HCT116 (cell line): ENCODE measurements around the gene GAD2. TPM values are rescaled to one million over a fixed set of nuclear protein-coding genes. Genes with fewer than 3 reads are reported as not detected.

ENCODE experiments used
- ATAC-seq: fragments of 200-7000 bp; cut with Tn5 transposase; 2 replicates; pipeline ENCODE4 v1.9.1; 2020; ENCODE audit warnings: mild to moderate bottlenecking, moderate library complexity
- BruUV-seq: library from RNA; stranded (reverse); fragments of 400-500 nt; replicated peaks from 2 replicates; lab custom pipeline; 2021; lab: Mats Ljungman, UMichigan
- CTCF ChIA-PET: fragments of 300-600 bp; sonication (Branson Sonifier 250); formaldehyde crosslinking; loops from one replicate; lab custom pipeline; 2021; ENCODE audit warnings: antibody characterized with exemption; lab: Charles Lee
- POLR2A ChIA-PET: fragments of 300-600, 350-600 bp; sonication (Branson Sonifier 250); formaldehyde crosslinking; loops from one replicate; lab custom pipeline; 2021; ENCODE audit warnings: antibody characterized with exemption; lab: Charles Lee
- RAD21 ChIA-PET, 2 experiments: fragments of 300-600 bp; sonication (Branson Sonifier 250); formaldehyde crosslinking; loops; one replicate each; lab custom pipeline; 2023; ENCODE audit warnings: low total read pairs in 2 of 2; ENCODE audit not compliant: uncharacterized antibody in 2 of 2, unreplicated experiment in 2 of 2, low non-redundant PET in 1 of 2; lab: Charles Lee
- DNase-seq: peaks from one replicate; pipeline ENCODE4 v3.0.0-alpha.2; 2010; ENCODE audit warnings: low read depth, low spot score
- H2AFZ ChIP-seq: fragments of 200-600 bp; shearing (Covaris generic), sonication (generic); 2 replicates; pipeline ENCODE4 v1.6.1; 2017; ENCODE audit warnings: low read depth, mixed run types, mixed read lengths, antibody characterized with exemption, low read length; ENCODE audit not compliant: poor library complexity, severe bottlenecking
- H3K27ac ChIP-seq: 2 replicates; pipeline ENCODE4 v1.5.1; 2012; ENCODE audit warnings: low read depth, low read length
- H3K27me3 ChIP-seq: fragments of 200-600 bp; sonication (generic); 2 replicates; pipeline ENCODE4 v1.6.1; 2016; ENCODE audit warnings: mixed run types, low read length, mixed read lengths; ENCODE audit not compliant: insufficient read depth
- H3K36me3 ChIP-seq, 2 experiments: fragments of 200-500 bp in 1 of 2; fragments of 200-600 bp in 1 of 2; sonication (Bioruptor generic) in 1 of 2; sonication (generic) in 1 of 2; 2 replicates each; pipeline versions ENCODE4 v1.5.1 to v1.6.1; 2014 to 2016; ENCODE audit warnings: low read length in 2 of 2, inconsistent platforms in 1 of 2, mixed read lengths in 1 of 2, mixed run types in 1 of 2; ENCODE audit not compliant: insufficient read depth in 2 of 2, control insufficient read depth in 1 of 2
- H3K4me1 ChIP-seq, 2 experiments: fragments of 200-600 bp in 1 of 2; sonication (generic) in 1 of 2; 2 replicates each; pipeline versions ENCODE4 v1.5.1 to v1.6.1; 2012 to 2017; ENCODE audit warnings: low read length in 2 of 2, inconsistent platforms in 1 of 2, mild to moderate bottlenecking in 1 of 2, mixed read lengths in 1 of 2, mixed run types in 1 of 2, moderate library complexity in 1 of 2; ENCODE audit not compliant: insufficient read depth in 2 of 2, control insufficient read depth in 1 of 2
- H3K4me2 ChIP-seq: fragments of 200-600 bp; sonication (generic); 2 replicates; pipeline ENCODE4 v1.6.1; 2017; ENCODE audit warnings: mixed run types, low read length, mixed read lengths
- H3K4me3 ChIP-seq, 2 experiments: fragments of 200-600 bp in 1 of 2; sonication (generic) in 1 of 2; replicated peaks in 1 of 2; 2 replicates each; pipeline ENCODE4 v1.5.1; 2011 to 2016; ENCODE audit warnings: low read length in 2 of 2, control low read depth in 1 of 2, low read depth in 1 of 2, mild to moderate bottlenecking in 1 of 2, mixed read lengths in 1 of 2, mixed run types in 1 of 2
- H3K79me2 ChIP-seq: fragments of 200-600 bp; sonication (generic); 2 replicates; pipeline ENCODE4 v1.6.1; 2017; ENCODE audit warnings: mild to moderate bottlenecking, mixed run types, low read length, moderate library complexity, mixed read lengths; ENCODE audit not compliant: insufficient read depth
- H3K9ac ChIP-seq: fragments of 200-600 bp; sonication (generic); 2 replicates; pipeline ENCODE4 v1.6.1; 2016; ENCODE audit warnings: low read length, mixed read lengths
- H3K9me2 ChIP-seq: fragments of 200-600 bp; sonication (generic), shearing (Covaris generic); 2 replicates; pipeline ENCODE4 v1.6.1; 2017; ENCODE audit warnings: mixed run types, mild to moderate bottlenecking, moderate library complexity; ENCODE audit not compliant: insufficient read depth
- H3K9me3 ChIP-seq, 2 experiments: fragments of 200-500 bp in 1 of 2; fragments of 200-600 bp in 1 of 2; sonication (Bioruptor generic) in 1 of 2; sonication (generic) in 1 of 2; 2 replicates each; pipeline ENCODE4 v1.6.1; 2014 to 2017; ENCODE audit warnings: low read length in 2 of 2, mixed read lengths in 2 of 2, inconsistent platforms in 1 of 2, low read depth in 1 of 2, mild to moderate bottlenecking in 1 of 2, mixed run types in 1 of 2, moderate library complexity in 1 of 2; ENCODE audit not compliant: control insufficient read depth in 1 of 2, insufficient read depth in 1 of 2
- H4K20me1 ChIP-seq: fragments of 200-600 bp; sonication (generic), shearing (Covaris generic); 2 replicates; pipeline ENCODE4 v1.6.1; 2017; ENCODE audit warnings: mixed run types, mild to moderate bottlenecking, moderate library complexity; ENCODE audit not compliant: insufficient read depth
- EGR1 ChIP-seq: IDR thresholded peaks from 2 replicates; pipeline ENCODE4 v1.6.1; 2012; ENCODE audit warnings: low read depth
- FOSL1 ChIP-seq: IDR thresholded peaks from 2 replicates; pipeline ENCODE4 v1.6.1; 2012; ENCODE audit warnings: low read depth
- JUND ChIP-seq: IDR thresholded peaks from 2 replicates; pipeline ENCODE4 v1.6.1; 2012
- POLR2A ChIP-seq: IDR thresholded peaks from 2 replicates; pipeline ENCODE4 v1.7.0; 2011; ENCODE audit warnings: borderline replicate concordance; ENCODE audit not compliant: insufficient read depth, insufficient read length; ENCODE audit errors: extremely low read depth
- REST ChIP-seq: IDR thresholded peaks from 2 replicates; pipeline ENCODE4 v1.6.1; 2012; ENCODE audit warnings: low read depth
- TCF7L2 ChIP-seq: IDR thresholded peaks from 2 replicates; pipeline ENCODE4 v1.7.0; 2011; ENCODE audit warnings: borderline replicate concordance, inconsistent platforms; ENCODE audit not compliant: insufficient read depth, insufficient read length; ENCODE audit errors: extremely low read depth
- ZBTB33 ChIP-seq: IDR thresholded peaks from 2 replicates; pipeline ENCODE4 v1.6.1; 2011; ENCODE audit warnings: mild to moderate bottlenecking, low read length, moderate library complexity; ENCODE audit not compliant: insufficient replicate concordance; ENCODE audit errors: extremely low read depth
- ZNF274 ChIP-seq: fragments of 200-500 bp; sonication (Bioruptor generic); IDR thresholded peaks from 2 replicates; pipeline ENCODE4 v1.6.1; 2014; ENCODE audit warnings: mild to moderate bottlenecking, low read depth, low read length, inconsistent platforms
- intact Hi-C: fragments of 100-400 bp; cut with micrococcal nuclease; formaldehyde crosslinking; loops from 2 replicates; pipeline ENCODE4 v1.10.0; 2022
- total RNA-seq: library from RNA; stranded (reverse); gene quantifications from one replicate; pipeline ENCODE4 v1.2.1, GENCODE V29; 2021; ENCODE audit not compliant: unreplicated experiment
- TF ChIP-seq, protein P1 (sequence below), 3 experiments: fragments of 200-600 bp in 1 of 3; sonication (generic) in 1 of 3; IDR thresholded peaks in 2 of 3; conservative IDR thresholded peaks in 1 of 3; 2 replicates each; pipeline ENCODE4 v1.5.1; 2012 to 2017; ENCODE audit warnings: low read depth in 2 of 3, low read length in 2 of 3, antibody characterized with exemption in 1 of 3, borderline replicate concordance in 1 of 3, control low read depth in 1 of 3, mild to moderate bottlenecking in 1 of 3, mixed read lengths in 1 of 3, mixed run types in 1 of 3, moderate library complexity in 1 of 3; ENCODE audit not compliant: insufficient read depth in 1 of 3

GAD2 gene
- total RNA-seq, 1 experiment from 2014 or later = not detected

GRCh38 chr10:26290236-26290635 lies 73.7 kb downstream of the GAD2 start:
- ChIA-PET CTCF (no interaction called here), RAD21 (no interaction called here), POLR2A (no interaction called here)
- Histone ChIP-seq H3K27me3 (peaks cover 32% of the 10 kb centered on the region), H4K20me1 (no peaks in the 10 kb centered on the region), H3K36me3 (no peaks in the 10 kb centered on the region), H2AFZ (no peak overlapping the region), H3K4me3 (no peak overlapping the region), H3K4me2 (no peak overlapping the region), H3K27ac (no peak overlapping the region), H3K9me3 (no peaks in the 10 kb centered on the region), H3K79me2 (no peaks in the 10 kb centered on the region), H3K9ac (no peak overlapping the region), H3K4me1 (no peaks in the 10 kb centered on the region), H3K9me2 (no peaks in the 10 kb centered on the region)
- no TSS peak for BruUV-seq
- ATAC-seq = no peak
- TF ChIP-seq TCF7L2 = no peak
- TF ChIP-seq ZBTB33 = no peak
- TF ChIP-seq POLR2A = no peak
- no peak for TF ChIP-seq ZNF274
- no peak for TF ChIP-seq FOSL1
- TF ChIP-seq, protein P1, sequence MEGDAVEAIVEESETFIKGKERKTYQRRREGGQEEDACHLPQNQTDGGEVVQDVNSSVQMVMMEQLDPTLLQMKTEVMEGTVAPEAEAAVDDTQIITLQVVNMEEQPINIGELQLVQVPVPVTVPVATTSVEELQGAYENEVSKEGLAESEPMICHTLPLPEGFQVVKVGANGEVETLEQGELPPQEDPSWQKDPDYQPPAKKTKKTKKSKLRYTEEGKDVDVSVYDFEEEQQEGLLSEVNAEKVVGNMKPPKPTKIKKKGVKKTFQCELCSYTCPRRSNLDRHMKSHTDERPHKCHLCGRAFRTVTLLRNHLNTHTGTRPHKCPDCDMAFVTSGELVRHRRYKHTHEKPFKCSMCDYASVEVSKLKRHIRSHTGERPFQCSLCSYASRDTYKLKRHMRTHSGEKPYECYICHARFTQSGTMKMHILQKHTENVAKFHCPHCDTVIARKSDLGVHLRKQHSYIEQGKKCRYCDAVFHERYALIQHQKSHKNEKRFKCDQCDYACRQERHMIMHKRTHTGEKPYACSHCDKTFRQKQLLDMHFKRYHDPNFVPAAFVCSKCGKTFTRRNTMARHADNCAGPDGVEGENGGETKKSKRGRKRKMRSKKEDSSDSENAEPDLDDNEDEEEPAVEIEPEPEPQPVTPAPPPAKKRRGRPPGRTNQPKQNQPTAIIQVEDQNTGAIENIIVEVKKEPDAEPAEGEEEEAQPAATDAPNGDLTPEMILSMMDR (IDR thresholded peaks at IDR 0.05 in 2 of 3, conservative IDR thresholded peaks at IDR 0.05 in 1 of 3; ENCODE audit: borderline replicate concordance in 1 of 3, insufficient read depth in 1 of 3, low read depth in 2 of 3, low read length in 2 of 3) = no peak
- TF ChIP-seq EGR1 = no peak
- TF ChIP-seq JUND = no peak
- TF ChIP-seq REST = no peak
- DNase-seq = no peak
- intact Hi-C loops = no loop called here
